Activated CD4-positive, alpha-beta T cell treated with anti-CD3 and anti-CD28 coated beads, Interleukin-2, Interleukin-4, amounts not matched to agents 100 ng/mL and 50 ng/mL, durations not matched to agents 16 hours and 8 hours (primary cell): Measurements from ENCODE around the gene GALNT2.

Experiments used
- DNase-seq: peaks from one replicate; pipeline ENCODE4 v3.0.0-alpha.2; 2020; ENCODE audit warnings: low spot score

GALNT2 gene

GRCh38 chr1:230299191-230300006, 232.4 kb downstream of the GALNT2 start:
- no peak for DNase-seq

GRCh38 chr1:230300322-230301301, 233.6 kb downstream of the GALNT2 start:
- DNase-seq: no peak

- no peak for DNase-seq
These were observed 234.3 kb downstream of the GALNT2 start for GRCh38 chr1:230301322-230301721.

DNA sequence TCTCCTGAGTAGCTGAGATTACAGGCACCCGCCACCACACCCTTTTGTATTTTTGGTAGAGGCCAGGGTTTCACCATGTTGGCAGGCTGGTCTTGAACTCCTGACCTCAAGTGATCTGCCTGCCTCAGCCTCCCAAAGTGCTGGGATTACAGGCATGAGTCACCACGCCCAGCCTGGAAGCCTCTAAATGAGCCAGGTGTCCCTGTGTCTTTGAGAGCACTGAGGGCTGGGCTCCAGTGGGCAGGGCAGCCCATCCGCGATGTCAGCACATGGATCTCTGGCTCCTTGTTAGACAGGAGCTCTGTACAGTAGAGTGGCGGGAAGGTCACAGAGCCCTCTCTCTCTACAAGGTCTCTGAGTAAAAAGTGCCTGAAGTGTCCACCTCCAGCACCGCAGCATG, 234.8 kb downstream of the GALNT2 start:
- no peak for DNase-seq

GRCh38 chr1:230303069-230303468, 236.0 kb downstream of the GALNT2 start:
- no peak for DNase-seq

DNA sequence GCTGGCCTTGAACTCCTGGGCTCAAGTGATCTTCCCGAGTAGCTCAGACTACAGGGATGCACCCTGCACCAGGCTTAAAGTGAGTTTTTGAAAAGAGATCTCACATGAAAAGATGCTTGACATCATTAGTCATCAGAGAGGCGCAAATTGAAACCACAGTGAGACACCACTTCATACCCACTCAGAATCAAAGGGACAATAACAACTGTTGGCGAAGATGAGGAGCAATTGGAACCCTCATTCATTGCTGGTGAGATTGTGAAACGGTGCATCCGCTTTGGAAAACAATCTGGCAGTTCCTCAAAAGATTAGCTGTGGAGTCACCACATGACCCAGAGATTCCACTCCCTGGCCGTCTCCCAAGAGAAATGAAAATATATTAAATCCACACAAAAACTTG, 236.8 kb downstream of the GALNT2 start:
- peak; percentile 14 for DNase-seq

- DNase-seq: peak; percentile 60
These were observed 239.1 kb downstream of the GALNT2 start for GRCh38 chr1:230306169-230306568.

DNA sequence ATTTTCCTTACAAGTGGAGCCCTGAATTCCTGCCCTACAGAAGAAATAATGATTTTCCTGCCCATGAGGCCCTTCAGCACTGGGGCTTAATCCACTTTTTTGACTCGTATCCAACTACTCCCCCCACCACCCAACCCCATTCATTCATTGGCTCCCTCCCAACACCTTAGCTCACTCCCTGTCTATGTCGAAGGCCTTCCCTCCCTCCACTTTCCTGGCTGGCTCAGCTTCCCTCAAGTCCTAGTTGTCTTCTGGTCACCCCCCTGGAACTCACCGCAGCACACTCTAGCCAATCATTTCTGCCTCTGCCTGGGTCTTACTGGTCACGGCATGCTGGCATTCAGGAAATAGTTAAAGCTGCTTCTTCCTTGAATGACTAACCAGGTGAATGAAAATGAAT, 240.2 kb downstream of the GALNT2 start:
- DNase-seq: no peak

- DNase-seq: no peak
These were observed 241.0 kb downstream of the GALNT2 start for GRCh38 chr1:230308039-230308438.

GRCh38 chr1:230308821-230309220, 241.8 kb downstream of the GALNT2 start:
- DNase-seq: no peak

DNA sequence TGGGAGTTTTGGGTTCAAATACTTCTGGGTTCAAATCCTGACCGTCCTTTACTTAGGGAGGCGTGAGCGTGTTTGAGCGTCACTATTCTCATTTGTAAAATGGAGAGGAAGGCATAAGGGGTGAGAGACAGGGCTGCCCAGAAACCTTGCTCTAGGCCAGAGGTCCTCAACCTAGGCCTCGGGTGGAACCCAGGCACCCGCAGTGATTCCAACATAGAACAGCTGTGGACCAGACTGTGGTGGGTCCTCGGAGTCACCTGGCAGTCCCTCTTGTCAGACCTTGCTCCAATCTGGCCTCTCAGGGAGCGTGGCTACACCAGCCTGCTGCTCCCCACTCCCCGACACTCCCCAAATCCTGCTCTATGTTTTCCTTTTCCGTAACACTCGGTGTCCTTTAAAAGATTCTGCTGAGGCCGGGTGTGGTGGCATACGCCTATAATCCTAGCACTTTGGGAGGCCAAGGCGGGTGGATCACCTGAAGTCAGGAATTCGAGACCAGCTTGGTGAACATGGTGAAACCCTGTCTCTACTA, 242.7 kb downstream of the GALNT2 start:
- DNase-seq: no peak

DNA sequence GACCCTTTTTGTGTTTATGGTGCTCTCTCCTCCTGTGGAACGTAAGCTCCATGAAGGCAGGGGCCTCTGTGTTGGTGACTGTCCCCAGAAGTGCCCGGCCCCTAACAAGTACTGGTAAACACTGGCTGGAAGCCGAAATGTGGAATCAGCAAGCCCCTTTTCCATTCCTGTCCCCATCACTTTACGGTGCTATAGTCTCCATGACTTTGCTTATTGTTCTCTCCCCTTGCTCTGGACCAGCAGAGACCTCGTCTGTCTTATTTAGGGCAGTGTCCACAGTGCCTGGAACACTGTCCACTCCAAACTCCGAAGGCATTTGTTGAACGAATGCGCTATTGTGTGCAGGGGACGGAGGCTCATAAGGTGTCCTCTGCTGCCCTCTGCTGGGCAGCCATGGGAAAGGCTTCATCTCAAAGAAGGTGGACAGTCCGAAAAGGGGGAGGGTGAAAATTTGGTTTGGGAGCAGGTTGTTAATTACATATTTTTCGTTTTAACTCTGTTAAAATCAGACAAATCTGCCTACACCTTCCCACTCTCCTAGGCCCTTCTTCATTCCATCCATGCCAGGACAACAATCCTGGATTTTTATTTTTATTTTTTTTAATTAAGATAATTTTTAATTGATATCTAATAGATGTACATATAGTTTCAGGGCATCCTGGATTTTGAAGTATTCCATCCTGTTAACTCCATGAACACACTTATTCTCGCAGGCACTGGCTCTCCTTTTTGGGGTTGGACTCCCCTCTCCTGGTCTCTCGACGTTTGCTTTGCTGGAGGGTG, 243.5 kb downstream of the GALNT2 start:
- DNase-seq: peak; percentile 63

GRCh38 chr1:230312676-230313075, 245.6 kb downstream of the GALNT2 start:
- DNase-seq: no peak

- no peak for DNase-seq
These were observed 246.6 kb downstream of the GALNT2 start for GRCh38 chr1:230313453-230314141.

- no peak for DNase-seq
These were observed 247.1 kb downstream of the GALNT2 start for GRCh38 chr1:230314142-230314470.

DNA sequence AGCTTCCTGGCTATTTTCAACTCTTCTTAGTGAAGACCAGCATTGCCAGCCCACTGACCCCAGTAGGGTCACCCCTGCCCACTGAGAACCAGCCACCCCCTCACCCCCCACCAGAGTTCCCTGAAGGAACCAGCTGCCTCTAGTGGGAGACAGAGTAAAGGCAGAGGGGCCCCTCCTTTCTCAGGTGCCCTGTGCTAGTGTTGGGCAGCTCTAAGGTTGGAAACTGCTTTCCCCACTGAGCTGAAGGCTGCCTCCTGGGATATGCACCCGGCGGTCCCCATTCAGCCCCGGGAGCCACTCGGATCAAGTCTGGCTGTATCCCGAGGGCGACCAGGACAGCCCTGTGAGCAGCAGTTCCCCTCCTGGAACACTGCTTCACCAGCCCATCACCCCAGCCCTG, 248.1 kb downstream of the GALNT2 start:
- no peak for DNase-seq

DNA sequence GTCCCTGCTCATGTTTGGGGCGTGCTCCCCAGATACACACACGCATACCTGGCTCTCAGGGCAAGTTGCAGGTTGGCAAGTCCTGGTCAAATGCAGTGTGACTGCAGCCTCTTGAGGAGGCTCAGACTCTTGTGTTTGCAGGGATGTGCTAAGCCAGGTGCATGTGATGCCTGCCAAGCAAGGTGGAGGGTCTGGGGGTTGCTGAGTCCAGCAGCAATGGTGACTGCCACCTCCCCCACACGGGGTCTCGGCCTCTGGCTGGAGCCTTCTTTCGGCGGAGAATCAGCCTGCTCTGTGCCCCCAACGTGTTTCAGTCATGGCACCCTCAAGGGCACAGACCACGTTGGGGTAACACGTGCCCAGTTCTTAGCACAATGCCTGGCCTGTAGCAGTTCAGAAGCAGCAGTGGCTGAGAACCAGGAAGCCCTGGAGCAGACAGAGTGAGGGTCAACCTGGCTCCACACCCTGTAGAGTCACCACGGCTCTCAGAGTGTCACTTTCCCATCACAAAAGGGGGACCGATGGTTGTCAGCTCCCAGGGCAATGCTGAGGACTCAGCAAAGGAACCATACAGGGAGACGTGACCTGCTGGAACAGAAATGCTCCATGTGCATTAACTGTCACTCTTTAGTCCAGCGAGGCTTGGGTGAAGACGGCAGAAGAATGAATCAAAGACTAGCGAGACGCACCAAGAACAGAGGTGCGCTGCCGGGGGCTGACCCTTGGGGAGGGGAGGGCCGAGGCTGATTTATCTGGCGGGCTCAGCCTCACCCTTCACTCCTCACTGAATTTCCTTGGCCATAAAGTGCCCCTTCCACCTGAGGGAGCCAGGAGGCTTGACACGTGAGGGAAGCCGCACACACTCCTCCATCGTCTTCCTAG, 250.1 kb downstream of the GALNT2 start:
- no peak for DNase-seq

- DNase-seq: no peak
These were observed 251.1 kb downstream of the GALNT2 start for GRCh38 chr1:230317823-230318819.
